ENCODE data around the gene ADGRE3.
"Not testable (repeated sequence)": the region's sequence is repeated elsewhere in the genome, so short reads cannot be mapped to it uniquely, and the experiment has no call there.

Gene ADGRE3

GRCh38 chr19:14669940-14670339 lies 4.7 kb downstream of the ADGRE3 start:
- DNase-seq = no peak

- DNase-seq = no peak
These were observed 13.2 kb downstream of the ADGRE3 start for GRCh38 chr19:14661372-14661924.

GRCh38 chr19:14659874-14660489 lies 14.7 kb downstream of the ADGRE3 start:
- no peak for DNase-seq

GRCh38 chr19:14655726-14656125 lies 18.9 kb downstream of the ADGRE3 start:
- DNase-seq = no peak

GRCh38 chr19:14654786-14655560 lies 19.7 kb downstream of the ADGRE3 start:
- no peak for DNase-seq

- no peak for DNase-seq
These were observed 24.5 kb downstream of the ADGRE3 start for GRCh38 chr19:14650161-14650560.

GRCh38 chr19:14649020-14649419 lies 25.6 kb downstream of the ADGRE3 start:
- DNase-seq = no peak

GRCh38 chr19:14648506-14648905 lies 26.1 kb downstream of the ADGRE3 start:
- DNase-seq = no peak

- no peak for DNase-seq
These were observed 34.9 kb downstream of the ADGRE3 start for GRCh38 chr19:14639536-14640277.

GRCh38 chr19:14632286-14632685 lies 42.4 kb downstream of the ADGRE3 start:
- DNase-seq = no peak

- no peak for DNase-seq
These were observed 45.1 kb downstream of the ADGRE3 start for GRCh38 chr19:14629557-14629956.

- not testable (repeated sequence) for DNase-seq
These were observed 50.2 kb downstream of the ADGRE3 start for GRCh38 chr19:14624491-14624890.

GRCh38 chr19:14619404-14619803 lies 55.2 kb downstream of the ADGRE3 start:
- no peak for DNase-seq

- no peak for DNase-seq
These were observed 58.2 kb downstream of the ADGRE3 start for GRCh38 chr19:14616407-14616806.

GRCh38 chr19:14615623-14616022 lies 59.0 kb downstream of the ADGRE3 start:
- no peak for DNase-seq

- no peak for DNase-seq
These were observed 60.6 kb downstream of the ADGRE3 start for GRCh38 chr19:14614099-14614412.

- not testable (repeated sequence) for DNase-seq
These were observed 61.1 kb downstream of the ADGRE3 start for GRCh38 chr19:14613399-14614098.

- DNase-seq = no peak
These were observed 62.0 kb downstream of the ADGRE3 start for GRCh38 chr19:14612657-14613056.

- not testable (repeated sequence) for DNase-seq
These were observed 62.4 kb downstream of the ADGRE3 start for GRCh38 chr19:14612242-14612641.

GRCh38 chr19:14611051-14611450 lies 63.6 kb downstream of the ADGRE3 start:
- no peak for DNase-seq

GRCh38 chr19:14606627-14607026 lies 68.0 kb downstream of the ADGRE3 start:
- DNase-seq = no peak

- DNase-seq = no peak
These were observed 70.7 kb downstream of the ADGRE3 start for GRCh38 chr19:14603990-14604387.

GRCh38 chr19:14599548-14600147 lies 75.0 kb downstream of the ADGRE3 start:
- no peak for DNase-seq

Data from NCI-H774 (cell line).